Measurements from ENCODE around the gene GDE1. TPM values are rescaled to one million over a fixed set of nuclear protein-coding genes. Genes with fewer than 3 reads are reported as not detected.
"Not testable (repeated sequence)": the region's sequence is repeated elsewhere in the genome, so short reads cannot be mapped to it uniquely, and the experiment has no call there.

GDE1 gene
- total RNA-seq, 4 donors from 2014 or later = 39.6 to 82.8 (median 59.4) TPM

GRCh38 chr16:19559242-19559910 lies 37.5 kb upstream of the GDE1 start:
- DNase-seq = peak in 1 of 3 donors; percentile 61

GRCh38 chr16:19555938-19556771 lies 34.3 kb upstream of the GDE1 start:
- TF ChIP-seq CTCF (IDR thresholded peaks at IDR 0.05) (peak in 2 of 6 experiments; percentile 5 to 23), POLR2A (IDR thresholded peaks at IDR 0.05) (no peak)
- H3K27me3 ChIP-seq = no peaks in the 10 kb centered on the region
- H3K27ac ChIP-seq = peak overlapping the region; percentile 81 to 91 (median 89)
- H3K36me3 ChIP-seq = peaks cover 0 to 10% (median 0%) of the 10 kb centered on the region in 3 donors
- DNase-seq = no peak
- H3K4me1 ChIP-seq = peaks cover 0 to 15% (median 0%) of the 10 kb centered on the region in 4 donors
- H3K9me3 ChIP-seq = no peaks in the 10 kb centered on the region
- peak overlapping the region; percentile 57 to 71 (median 68) for H3K4me3 ChIP-seq

More at GRCh38 chr16:19559242-19559910, 37.5 kb upstream of the GDE1 start:
- H3K27me3 ChIP-seq = no peaks in the 10 kb centered on the region
- H3K9me3 ChIP-seq = peaks cover 0 to 3% (median 0%) of the 10 kb centered on the region in 4 donors
- TF ChIP-seq CTCF (IDR thresholded peaks at IDR 0.05) = peak; percentile 35 to 78 (median 62)
- no peak for TF ChIP-seq POLR2A (IDR thresholded peaks at IDR 0.05)
- no peaks in the 10 kb centered on the region for H3K36me3 ChIP-seq
- H3K4me1 ChIP-seq = peaks cover 0 to 15% (median 0%) of the 10 kb centered on the region in 4 donors
- H3K4me3 ChIP-seq = no peak overlapping the region
- no peak overlapping the region for H3K27ac ChIP-seq

GRCh38 chr16:19555186-19555937 lies 33.5 kb upstream of the GDE1 start, which contains the start of gene VPS35L:
Gene VPS35L (plus strand): TSS chr16:19555703. CDS start chr16:19555730, 27 bp downstream.
- H3K27me3 ChIP-seq = no peaks in the 10 kb centered on the region
- peaks cover 0 to 15% (median 0%) of the 10 kb centered on the region in 4 donors for H3K4me1 ChIP-seq
- peak; percentile 93 to 98 (median 98) for DNase-seq
- H3K36me3 ChIP-seq = peaks cover 0 to 14% (median 0%) of the 10 kb centered on the region in 3 donors
- peak within 1 kb of the TSS; percentile 57 to 71 (median 68) for H3K4me3 ChIP-seq
- TF ChIP-seq CTCF (IDR thresholded peaks at IDR 0.05) (peak; percentile 33 to 90 (median 81)), POLR2A (IDR thresholded peaks at IDR 0.05) (peak; percentile 29 to 68)
- no peaks in the 10 kb centered on the region for H3K9me3 ChIP-seq
- H3K27ac ChIP-seq = peak within 1 kb of the TSS; percentile 81 to 91 (median 89)

GRCh38 chr16:19549673-19550072 lies 27.8 kb upstream of the GDE1 start:
- Histone ChIP-seq H3K36me3 (peaks cover 0 to 64% (median 0%) of the 10 kb centered on the region in 3 donors), H3K27ac (no peak overlapping the region), H3K4me1 (peaks cover 0 to 2% (median 0%) of the 10 kb centered on the region in 4 donors), H3K4me3 (no peak overlapping the region), H3K27me3 (no peaks in the 10 kb centered on the region), H3K9me3 (no peaks in the 10 kb centered on the region)
- no peak for TF ChIP-seq CTCF (IDR thresholded peaks at IDR 0.05)
- no peak for TF ChIP-seq POLR2A (IDR thresholded peaks at IDR 0.05)
- DNase-seq = no peak

GRCh38 chr16:19548144-19548543 lies 26.2 kb upstream of the GDE1 start:
- Histone ChIP-seq H3K4me3 (no peak overlapping the region), H3K4me1 (no peaks in the 10 kb centered on the region), H3K9me3 (no peaks in the 10 kb centered on the region), H3K27ac (no peak overlapping the region), H3K27me3 (no peaks in the 10 kb centered on the region), H3K36me3 (peaks cover 0 to 77% (median 0%) of the 10 kb centered on the region in 3 donors)
- no peak for DNase-seq
- TF ChIP-seq CTCF (IDR thresholded peaks at IDR 0.05) (no peak), POLR2A (IDR thresholded peaks at IDR 0.05) (no peak)

- not testable (repeated sequence) for DNase-seq, H3K27ac ChIP-seq, H3K4me3 ChIP-seq, H3K9me3 ChIP-seq, H3K4me1 ChIP-seq, H3K27me3 ChIP-seq
- peaks cover 0 to 65% (median 0%) of the 10 kb centered on the region in 3 donors for H3K36me3 ChIP-seq
Observed at GRCh38 chr16:19543278-19543996, 21.5 kb upstream of the GDE1 start.
